ENCODE results near the gene OR5K2.
A peak's percentile ranks its signal among the peaks of the same experiment; 100 is the strongest.

Gene OR5K2

DNA sequence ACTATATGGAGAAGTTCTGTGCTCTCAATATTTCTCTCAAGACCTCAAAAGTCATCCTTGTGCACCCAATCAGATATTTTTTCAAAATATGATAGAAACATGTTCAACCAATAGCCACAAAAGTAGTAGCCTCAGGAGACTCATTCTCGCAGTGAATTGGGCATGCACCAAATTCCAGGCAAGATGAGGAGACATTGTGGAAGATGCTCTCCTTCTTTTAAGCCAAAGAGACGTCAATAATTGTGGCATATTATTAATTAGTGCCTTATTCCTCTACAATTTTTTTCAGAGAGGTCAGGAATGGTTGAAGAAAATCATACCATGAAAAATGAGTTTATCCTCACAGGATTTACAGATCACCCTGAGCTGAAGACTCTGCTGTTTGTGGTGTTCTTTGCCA, at the start of gene OR5K2:
OR5K2 (plus strand) TSS at position 301 of the 400 bp plus-strand sequence; CDS start at position 301, 0 bp downstream.
- DNase-seq: no peak

GRCh38 chr3:98449606-98450193, 47.8 kb upstream of the OR5K2 start:
- DNase-seq: no peak

- no peak for DNase-seq
Observed at GRCh38 chr3:98450372-98450771, 47.1 kb upstream of the OR5K2 start.

DNA sequence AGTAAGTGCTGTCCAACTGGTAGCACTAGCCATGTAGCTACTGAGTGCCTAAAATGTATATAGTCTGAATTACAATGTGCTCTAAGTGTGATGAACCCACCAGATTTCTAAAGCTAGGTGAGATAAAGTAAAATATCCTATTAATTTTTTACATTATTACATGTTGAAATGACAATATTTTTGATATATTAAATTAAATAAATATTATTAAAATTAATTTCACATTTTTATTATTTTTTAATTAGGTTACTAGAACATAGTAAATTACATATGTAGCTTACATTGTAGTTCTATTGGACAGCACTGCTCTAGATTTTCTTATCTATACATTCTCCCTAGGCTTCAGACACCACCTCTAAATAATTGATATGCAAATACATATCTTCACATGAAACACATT, 43.7 kb upstream of the OR5K2 start:
- no peak for DNase-seq

GRCh38 chr3:98454929-98455328, 42.6 kb upstream of the OR5K2 start:
- no peak for DNase-seq

- no peak for DNase-seq
Observed at GRCh38 chr3:98457543-98457942, 39.9 kb upstream of the OR5K2 start.

DNA sequence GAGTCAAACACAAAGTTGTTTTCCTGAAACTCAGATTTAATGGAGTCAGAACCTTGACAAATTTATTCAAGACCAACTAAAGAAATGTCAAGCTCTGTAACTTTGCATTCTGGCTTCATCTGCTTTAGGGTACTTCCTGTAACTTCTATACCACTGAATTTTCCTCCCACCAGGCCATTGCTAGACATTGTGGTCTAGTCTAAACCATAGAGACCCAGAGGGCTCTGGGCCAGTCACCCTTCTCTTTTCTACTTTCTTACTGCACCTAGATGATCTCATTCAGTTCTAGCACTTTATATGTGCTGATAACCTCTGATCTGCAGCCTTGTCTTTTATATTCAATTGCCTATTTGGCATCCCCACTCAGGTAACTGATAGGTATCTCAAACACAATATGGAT, 37.3 kb upstream of the OR5K2 start:
- no peak for DNase-seq

- DNase-seq: no peak
Observed at GRCh38 chr3:98462901-98463300, 34.6 kb upstream of the OR5K2 start, which contains the start of gene OR5K1. OR5K1 (plus strand) TSS chr3:98463201; CDS start chr3:98469577, 6,376 bp downstream.

DNA sequence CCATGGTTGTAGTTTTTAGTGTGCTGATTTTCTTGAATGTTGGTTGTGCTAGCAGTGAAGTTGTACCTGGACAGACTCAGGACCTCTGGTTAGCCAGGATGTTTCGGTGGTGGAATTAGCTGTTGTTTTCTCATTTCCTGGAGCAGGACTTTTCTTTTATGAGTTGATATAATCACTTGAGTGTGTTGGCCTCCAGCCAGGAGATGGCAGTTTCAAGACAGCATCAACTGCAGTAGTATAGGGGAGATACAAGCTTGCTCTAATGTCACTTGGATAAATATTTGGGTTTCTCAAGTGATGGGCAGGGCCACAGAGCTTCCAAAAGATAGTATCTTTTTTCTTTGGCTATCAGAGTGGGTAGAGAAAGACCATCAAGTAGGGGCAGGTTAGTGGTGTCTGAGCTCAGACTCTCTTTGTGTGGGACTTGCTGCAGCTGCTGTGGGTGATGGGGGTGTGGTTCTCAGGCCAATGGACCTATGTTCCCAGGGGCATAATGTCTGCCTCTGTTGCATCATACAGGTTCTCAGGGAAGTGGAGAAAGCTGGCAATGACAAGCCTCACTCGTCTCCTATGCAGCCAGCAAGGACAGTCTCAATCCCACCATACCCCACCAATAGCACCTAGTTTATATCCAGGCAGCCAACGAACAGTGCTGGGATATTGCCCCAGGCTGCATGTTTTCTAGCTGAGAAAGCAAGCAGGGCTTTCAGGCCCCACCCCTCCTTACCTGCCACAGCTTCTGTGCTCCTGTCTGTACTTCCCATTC, 14.6 kb upstream of the OR5K2 start:
- no peak for DNase-seq

GRCh38 chr3:98483626-98484025, 13.9 kb upstream of the OR5K2 start:
- DNase-seq: no peak

- no peak for DNase-seq
Observed at GRCh38 chr3:98500019-98500418, 2.5 kb downstream of the OR5K2 start.

- no peak for DNase-seq
Observed at GRCh38 chr3:98501270-98501669, 3.8 kb downstream of the OR5K2 start.

DNA sequence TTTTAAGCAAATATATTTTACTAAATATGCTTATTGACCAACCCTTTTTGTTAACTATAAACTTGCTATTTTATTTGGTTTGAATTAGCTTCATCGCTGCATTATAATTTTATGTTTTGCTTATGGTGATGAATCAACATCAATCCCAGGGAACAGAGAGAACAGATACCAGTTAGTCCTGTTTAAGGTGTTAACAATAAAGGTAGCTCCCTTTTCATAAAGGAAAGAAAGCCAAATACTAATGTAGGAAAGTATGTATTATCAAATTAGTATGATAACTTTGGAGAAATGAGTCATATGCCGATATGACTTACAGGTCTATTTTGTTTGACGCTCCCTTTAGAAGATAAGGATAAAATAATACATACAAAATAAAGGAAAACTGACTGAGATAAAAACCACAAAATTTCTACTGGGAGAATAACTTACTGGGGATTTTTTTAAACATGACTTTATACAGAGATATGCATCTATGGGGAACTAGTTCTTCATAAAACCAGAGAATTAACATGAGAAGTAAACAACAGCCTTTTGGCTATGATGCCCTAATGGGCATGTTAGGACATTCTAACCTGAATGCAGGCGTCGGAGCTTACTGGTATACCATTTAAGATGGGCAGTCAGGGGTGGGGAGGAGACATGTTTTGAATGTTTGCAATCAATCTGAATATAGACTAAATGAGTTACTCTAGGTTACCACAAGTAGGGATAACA, 4.5 kb downstream of the OR5K2 start:
- DNase-seq: no peak

GRCh38 chr3:98504539-98504938, 7.1 kb downstream of the OR5K2 start:
- no peak for DNase-seq

- no peak for DNase-seq
Observed at GRCh38 chr3:98508582-98508981, 11.1 kb downstream of the OR5K2 start.

DNA sequence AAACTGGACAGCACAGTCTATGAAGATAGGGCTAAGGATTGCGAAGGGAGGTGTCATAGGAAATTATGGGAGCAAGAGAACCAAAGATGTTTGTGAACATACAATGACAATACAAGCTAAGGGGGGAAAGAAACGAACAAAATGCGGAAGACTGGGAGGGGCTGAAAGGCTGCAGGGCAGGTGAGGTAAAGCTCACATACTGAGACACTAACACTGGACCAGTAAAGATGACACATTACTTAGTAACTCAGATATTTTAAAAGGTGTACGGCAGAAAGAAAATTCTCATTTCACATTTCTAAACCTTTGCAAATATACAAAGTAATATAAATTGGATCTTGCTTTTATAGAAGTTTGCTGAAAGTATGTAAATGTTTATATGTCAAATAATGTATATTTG, 15.1 kb downstream of the OR5K2 start:
- no peak for DNase-seq

- no peak for DNase-seq
Observed at GRCh38 chr3:98513091-98513511, 15.6 kb downstream of the OR5K2 start.

DNA sequence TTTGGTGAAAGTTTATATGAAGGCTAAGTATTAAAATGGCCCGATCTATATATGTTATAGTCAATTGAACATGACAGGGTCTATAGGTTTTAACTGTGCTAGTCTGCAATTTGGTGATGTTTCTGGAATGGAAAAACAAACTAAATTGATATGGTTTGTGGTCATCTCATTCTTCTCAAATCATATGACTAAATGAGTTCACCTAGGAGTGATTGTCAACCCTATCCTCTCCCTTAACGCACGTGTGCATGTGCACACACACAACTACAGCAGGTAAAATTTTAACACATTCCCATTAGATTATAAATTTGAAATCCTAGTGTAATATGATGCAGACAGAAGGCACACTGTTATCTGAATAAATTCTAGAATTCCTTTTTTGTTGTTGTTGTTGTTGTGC, 16.3 kb downstream of the OR5K2 start:
- DNase-seq: no peak

- no peak for DNase-seq
Observed at GRCh38 chr3:98514948-98515347, 17.5 kb downstream of the OR5K2 start.

DNA sequence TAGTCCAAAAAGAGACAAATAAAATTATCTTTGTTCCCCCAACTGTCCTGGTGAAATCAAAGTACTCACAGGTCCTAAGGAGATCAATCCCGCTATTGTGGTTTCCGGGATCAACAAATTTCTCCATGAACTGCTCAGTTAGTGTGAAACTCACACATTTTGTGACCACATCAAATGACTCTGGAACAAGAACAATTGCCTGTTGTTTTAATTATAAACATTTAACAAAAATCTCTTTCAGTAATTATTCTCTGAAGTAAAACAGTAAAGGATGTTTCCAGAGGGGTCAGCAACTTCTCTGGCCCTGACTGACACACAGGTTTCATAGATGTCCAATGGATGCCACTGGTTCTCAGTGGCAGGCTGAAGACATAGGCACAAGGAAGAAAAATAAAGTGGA, 21.3 kb downstream of the OR5K2 start:
- DNase-seq: no peak

- no peak for DNase-seq
Observed at GRCh38 chr3:98519351-98519750, 21.9 kb downstream of the OR5K2 start.

DNA sequence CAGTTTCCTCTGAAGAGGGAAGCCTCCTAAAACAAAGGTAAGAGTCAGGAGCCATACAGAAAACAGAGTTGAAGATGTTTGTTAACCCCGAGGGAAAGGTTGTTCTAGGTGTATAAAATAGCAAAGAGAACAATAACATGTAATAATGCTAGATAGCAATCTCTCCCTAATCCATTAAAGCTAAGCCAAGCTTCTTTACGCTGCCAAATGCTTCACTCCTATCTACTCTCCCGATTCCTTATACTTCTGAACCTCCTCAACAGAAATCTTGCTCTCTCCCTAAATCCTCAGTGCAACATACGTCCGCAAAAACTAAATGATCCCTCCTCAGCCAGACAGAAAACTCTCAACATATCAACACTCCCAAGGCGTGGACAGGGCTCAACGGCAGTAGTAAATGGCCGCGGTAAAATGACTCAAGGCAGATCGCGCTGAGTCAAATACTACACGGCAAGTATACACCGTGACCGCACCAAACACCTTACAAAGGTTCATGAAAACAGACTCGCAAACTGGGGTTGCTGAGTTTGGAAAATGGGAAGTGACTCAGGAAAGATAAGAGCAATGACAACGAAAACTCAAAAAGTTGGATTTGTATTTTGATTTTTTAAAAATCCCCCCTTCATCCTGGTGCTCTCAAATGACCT, 24.5 kb downstream of the OR5K2 start:
- DNase-seq: peak; percentile 68

- peak; percentile 92 for DNase-seq
Observed at GRCh38 chr3:98522544-98523281, 25.2 kb downstream of the OR5K2 start, which contains the start of gene CLDND1. CLDND1 (minus strand) TSS chr3:98522902; CDS start chr3:98521424, 1,478 bp downstream.

Measured in amniotic stem cell (primary cell).